Measurements from ENCODE around the gene SRPRB.

- TF ChIP-seq POLR2A (IDR thresholded peaks at IDR 0.05; ENCODE audit: low read length) (no peak), GATA1 (IDR thresholded peaks at IDR 0.05; ENCODE audit: low read depth, low read length) (no peak)
Measured at GRCh38 chr3:133849346-133849745, 43.7 kb downstream of the SRPRB start.
